Thyroid gland (tissue), 4 donors: ENCODE measurements around the gene ISYNA1.

ENCODE experiments used
- CTCF ChIP-seq, 6 experiments: fragments of 200-600 bp in 3 of 6; fragments of 450-650 bp in 3 of 6; sonication (generic) in 3 of 6; IDR thresholded peaks; one replicate each; pipeline ENCODE4 v1.5.1; 2016 to 2019; ENCODE audit warnings: antibody characterized with exemption in 6 of 6, mild to moderate bottlenecking in 2 of 6, inconsistent platforms in 1 of 6, moderate library complexity in 1 of 6
- POLR2A ChIP-seq, 2 donors: fragments of 450-650 bp; IDR thresholded peaks; one replicate each; pipeline ENCODE4 v1.6.1; 2017; ENCODE audit warnings: antibody characterized with exemption in 2 of 2, mild to moderate bottlenecking in 2 of 2, moderate library complexity in 1 of 2

GRCh38 chr19:18393836-18394235 is 44.1 kb downstream of the ISYNA1 start:
- TF ChIP-seq CTCF (IDR thresholded peaks at IDR 0.05) (no peak), POLR2A (IDR thresholded peaks at IDR 0.05) (no peak)
